OCI-LY1 (cell line): Measurements from ENCODE around the gene IKZF3.
A peak's percentile ranks its signal among the peaks of the same experiment; 100 is the strongest.

Source experiments
- H2AFZ ChIP-seq: fragments of 200-600 bp; sonication (generic), shearing (Covaris generic); 2 replicates; pipeline ENCODE4 v1.6.0; 2014; ENCODE audit warnings: antibody characterized with exemption, mild to moderate bottlenecking, low read length
- H3F3A ChIP-seq: fragments of 200-600 bp; sonication (generic), shearing (Covaris generic); 2 replicates; pipeline ENCODE4 v1.6.0; 2014; ENCODE audit warnings: mild to moderate bottlenecking, antibody characterized with exemption, low read length, moderate library complexity; ENCODE audit not compliant: insufficient read depth
- H3K27ac ChIP-seq: fragments of 200-600 bp; sonication (generic); 2 replicates; pipeline ENCODE4 v1.5.1; 2014; ENCODE audit warnings: low read length, mixed run types, mild to moderate bottlenecking, low read depth; ENCODE audit not compliant: poor library complexity, severe bottlenecking
- H3K27me3 ChIP-seq: fragments of 200-600 bp; sonication (generic); 2 replicates; pipeline ENCODE4 v1.6.0; 2014; ENCODE audit warnings: antibody characterized with exemption, mild to moderate bottlenecking, low read length, moderate library complexity; ENCODE audit not compliant: insufficient read depth
- H3K36me3 ChIP-seq: fragments of 200-600 bp; sonication (generic); 2 replicates; pipeline ENCODE4 v1.6.1; 2014; ENCODE audit warnings: mild to moderate bottlenecking, antibody characterized with exemption, low read length, moderate library complexity, mixed read lengths; ENCODE audit not compliant: insufficient read depth
- H3K4me1 ChIP-seq: fragments of 200-600 bp; sonication (generic); 2 replicates; pipeline ENCODE4 v1.5.1; 2014; ENCODE audit warnings: mild to moderate bottlenecking, low read length, moderate library complexity; ENCODE audit not compliant: insufficient read depth, severe bottlenecking
- H3K4me2 ChIP-seq: fragments of 200-600 bp; sonication (generic), shearing (Covaris generic); 2 replicates; pipeline ENCODE4 v1.6.1; 2014; ENCODE audit warnings: low read length
- H3K4me3 ChIP-seq: fragments of 200-600 bp; sonication (generic); 2 replicates; pipeline ENCODE4 v1.5.1; 2014; ENCODE audit warnings: low read length, low read depth, mild to moderate bottlenecking, mixed read lengths; ENCODE audit not compliant: poor library complexity, severe bottlenecking
- H3K79me2 ChIP-seq: fragments of 200-600 bp; shearing (Covaris generic); 2 replicates; pipeline ENCODE4 v1.6.1; 2016; ENCODE audit warnings: mixed run types, low read length, mixed read lengths; ENCODE audit not compliant: insufficient read depth
- H3K9ac ChIP-seq: fragments of 200-600 bp; sonication (generic), shearing (Covaris generic); 2 replicates; pipeline ENCODE4 v1.6.1; 2014; ENCODE audit warnings: mild to moderate bottlenecking, low read length, mixed read lengths
- H3K9me2 ChIP-seq: fragments of 200-600 bp; sonication (generic), shearing (Covaris generic); 2 replicates; pipeline ENCODE4 v1.6.1; 2014; ENCODE audit warnings: low read depth, mild to moderate bottlenecking, low read length, mixed read lengths
- H3K9me3 ChIP-seq: fragments of 200-600 bp; shearing (Covaris generic); 2 replicates; pipeline ENCODE4 v1.6.1; 2014; ENCODE audit warnings: low read length, mixed read lengths
- H4K20me1 ChIP-seq: fragments of 200-600 bp; sonication (generic), shearing (Covaris generic); 2 replicates; pipeline ENCODE4 v1.6.0; 2016; ENCODE audit warnings: mild to moderate bottlenecking, low read length; ENCODE audit not compliant: insufficient read depth
- EZH2 ChIP-seq: fragments of 200-600 bp; sonication (generic), shearing (Covaris generic); IDR thresholded peaks from 2 replicates; pipeline ENCODE4 v1.8.0; 2017; ENCODE audit warnings: borderline replicate concordance, mixed run types, mild to moderate bottlenecking, antibody characterized with exemption, low read length, moderate library complexity, mixed read lengths
- TF ChIP-seq, protein P1 (sequence below): fragments of 200-600 bp; sonication (generic), shearing (Covaris generic); IDR thresholded peaks from 2 replicates; pipeline ENCODE4 v1.5.1; 2017; ENCODE audit warnings: mild to moderate bottlenecking, antibody characterized with exemption, low read length, moderate library complexity, mixed read lengths

Gene IKZF3

DNA sequence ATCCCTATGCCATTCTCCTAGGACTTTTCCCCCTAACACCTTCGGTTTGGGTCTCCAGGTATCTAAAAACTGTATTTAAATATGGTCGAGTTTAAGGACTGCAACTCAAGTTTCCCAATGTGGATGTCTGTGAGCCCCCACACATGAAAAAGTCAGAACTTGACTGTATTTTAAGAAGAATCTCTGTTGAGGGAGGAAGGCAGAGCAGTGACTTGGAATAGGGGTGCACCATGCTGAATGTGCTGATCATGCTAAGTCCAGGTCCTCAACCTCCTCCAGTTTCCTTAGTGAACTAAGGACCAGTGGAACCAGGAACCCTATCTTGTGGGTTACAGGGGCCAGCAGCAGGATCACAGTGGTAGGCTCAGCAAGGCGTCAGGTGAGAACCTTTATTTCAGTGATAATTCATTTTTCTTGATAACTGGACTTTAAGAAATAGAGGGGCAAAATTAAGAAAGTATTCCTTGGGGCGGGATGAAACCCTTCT, 106.9 kb downstream of the IKZF3 start:
- Histone ChIP-seq H3K9me2 (no peaks in the 10 kb centered on the region), H3K79me2 (no peaks in the 10 kb centered on the region), H3K4me1 (peaks cover 88% of the 10 kb centered on the region), H3K27ac (peak overlapping the region; percentile 99), H3K9ac (peak overlapping the region; percentile 84), H2AFZ (no peak overlapping the region), H3K36me3 (peaks cover 21% of the 10 kb centered on the region), H3K9me3 (no peaks in the 10 kb centered on the region), H3K27me3 (no peaks in the 10 kb centered on the region), H3K4me2 (peak overlapping the region; percentile 65), H4K20me1 (no peaks in the 10 kb centered on the region), H3F3A (peaks cover 33% of the 10 kb centered on the region), H3K4me3 (no peak overlapping the region)
- TF ChIP-seq, protein P1, sequence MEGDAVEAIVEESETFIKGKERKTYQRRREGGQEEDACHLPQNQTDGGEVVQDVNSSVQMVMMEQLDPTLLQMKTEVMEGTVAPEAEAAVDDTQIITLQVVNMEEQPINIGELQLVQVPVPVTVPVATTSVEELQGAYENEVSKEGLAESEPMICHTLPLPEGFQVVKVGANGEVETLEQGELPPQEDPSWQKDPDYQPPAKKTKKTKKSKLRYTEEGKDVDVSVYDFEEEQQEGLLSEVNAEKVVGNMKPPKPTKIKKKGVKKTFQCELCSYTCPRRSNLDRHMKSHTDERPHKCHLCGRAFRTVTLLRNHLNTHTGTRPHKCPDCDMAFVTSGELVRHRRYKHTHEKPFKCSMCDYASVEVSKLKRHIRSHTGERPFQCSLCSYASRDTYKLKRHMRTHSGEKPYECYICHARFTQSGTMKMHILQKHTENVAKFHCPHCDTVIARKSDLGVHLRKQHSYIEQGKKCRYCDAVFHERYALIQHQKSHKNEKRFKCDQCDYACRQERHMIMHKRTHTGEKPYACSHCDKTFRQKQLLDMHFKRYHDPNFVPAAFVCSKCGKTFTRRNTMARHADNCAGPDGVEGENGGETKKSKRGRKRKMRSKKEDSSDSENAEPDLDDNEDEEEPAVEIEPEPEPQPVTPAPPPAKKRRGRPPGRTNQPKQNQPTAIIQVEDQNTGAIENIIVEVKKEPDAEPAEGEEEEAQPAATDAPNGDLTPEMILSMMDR: no peak
- no peak for TF ChIP-seq EZH2

DNA sequence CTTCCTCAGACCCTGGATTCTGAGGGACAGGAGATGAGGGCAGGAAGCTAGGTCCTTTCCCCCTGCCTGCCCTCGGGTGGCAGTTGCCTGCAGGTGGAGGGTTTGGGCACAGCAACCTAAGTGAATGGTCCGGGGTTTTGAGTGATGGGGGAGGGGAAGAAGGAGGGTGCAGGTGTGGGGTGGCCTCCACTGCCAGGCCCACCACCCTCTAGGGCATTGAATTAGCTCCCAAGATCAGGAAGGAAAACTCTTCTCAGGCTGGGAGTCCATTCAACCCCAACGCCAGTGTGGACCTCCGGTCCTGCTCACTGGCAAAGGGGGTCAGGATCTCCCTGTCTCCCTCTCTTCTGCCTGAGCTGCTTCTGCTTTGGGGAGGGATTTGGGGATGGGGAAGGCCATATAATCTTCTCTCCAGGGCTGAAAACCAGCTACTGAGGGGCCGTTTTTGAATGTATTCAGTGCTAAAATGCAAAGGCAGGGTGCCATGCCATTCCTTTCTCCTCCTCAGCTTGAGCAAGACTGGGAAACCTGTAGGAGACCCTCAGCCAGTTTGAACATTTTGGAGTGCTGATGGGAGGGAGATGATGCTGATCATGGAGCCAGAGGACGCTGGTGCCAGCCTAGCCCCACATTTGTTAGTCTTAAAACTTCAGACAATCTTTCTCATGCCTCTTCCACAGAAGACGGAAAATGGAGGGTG, 107.6 kb downstream of the IKZF3 start:
- H3K9me2 ChIP-seq: no peaks in the 10 kb centered on the region
- H3K4me1 ChIP-seq: peaks cover 83% of the 10 kb centered on the region
- H3K27me3 ChIP-seq: no peaks in the 10 kb centered on the region
- peaks cover 33% of the 10 kb centered on the region for H3F3A ChIP-seq
- peak overlapping the region; percentile 99 for H3K27ac ChIP-seq
- no peaks in the 10 kb centered on the region for H4K20me1 ChIP-seq
- H2AFZ ChIP-seq: no peak overlapping the region
- TF ChIP-seq EZH2: no peak
- TF ChIP-seq, protein P1: no peak
- H3K9me3 ChIP-seq: no peaks in the 10 kb centered on the region
- H3K79me2 ChIP-seq: no peaks in the 10 kb centered on the region
- peak overlapping the region; percentile 65 for H3K4me2 ChIP-seq
- H3K4me3 ChIP-seq: peak overlapping the region; percentile 38
- peaks cover 15% of the 10 kb centered on the region for H3K36me3 ChIP-seq
- peak overlapping the region; percentile 84 for H3K9ac ChIP-seq

DNA sequence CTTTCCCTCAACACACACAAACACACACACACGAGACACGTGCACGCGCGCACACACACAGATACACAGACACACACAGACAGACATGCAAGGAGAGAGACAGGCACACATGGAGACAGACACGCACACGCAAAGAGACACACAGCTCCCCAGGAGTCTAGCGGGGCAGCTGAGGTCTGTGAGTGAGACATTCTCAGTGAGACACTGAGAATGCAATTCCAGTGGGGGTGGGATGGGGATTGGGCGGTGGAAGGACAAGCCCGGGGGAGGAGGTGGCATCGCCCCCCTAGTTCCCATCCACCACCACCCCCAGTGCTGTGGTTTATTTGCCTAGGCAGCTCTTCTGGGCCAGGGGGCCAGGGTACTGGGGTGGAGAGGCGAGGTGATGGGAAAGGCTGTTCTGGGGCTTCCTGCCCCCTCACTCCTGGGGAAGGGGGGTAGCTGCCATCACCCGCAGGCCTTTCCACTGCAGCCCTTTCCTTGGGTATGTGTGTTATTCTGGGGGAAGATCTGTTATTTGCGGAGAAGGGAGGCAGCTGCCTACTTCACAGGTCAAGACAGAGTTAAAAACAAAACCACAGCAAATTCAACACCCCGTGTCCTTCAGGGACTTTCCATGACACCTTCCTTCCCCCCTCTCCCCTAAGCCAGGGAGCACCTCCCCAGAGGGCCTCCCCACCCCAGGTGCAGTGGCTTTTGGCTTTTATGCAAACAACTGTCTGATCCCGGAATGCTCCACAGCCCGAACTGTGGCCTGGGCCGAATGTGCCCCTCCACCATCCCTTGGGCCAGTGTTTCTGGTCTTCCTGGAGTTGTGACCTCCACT, 108.3 kb downstream of the IKZF3 start:
- Histone ChIP-seq H3K4me1 (peaks cover 77% of the 10 kb centered on the region), H3F3A (peaks cover 32% of the 10 kb centered on the region), H3K9me3 (no peaks in the 10 kb centered on the region), H3K9me2 (no peaks in the 10 kb centered on the region), H3K4me3 (peak overlapping the region; percentile 59), H3K9ac (peak overlapping the region; percentile 84), H3K27ac (peak overlapping the region; percentile 99), H3K27me3 (no peaks in the 10 kb centered on the region), H3K4me2 (peak overlapping the region; percentile 65), H3K36me3 (peaks cover 9% of the 10 kb centered on the region), H4K20me1 (no peaks in the 10 kb centered on the region), H3K79me2 (no peaks in the 10 kb centered on the region), H2AFZ (no peak overlapping the region)
- TF ChIP-seq, protein P1: no peak
- TF ChIP-seq EZH2: no peak
